Measurements from ENCODE around the gene BANF1.

DNA sequence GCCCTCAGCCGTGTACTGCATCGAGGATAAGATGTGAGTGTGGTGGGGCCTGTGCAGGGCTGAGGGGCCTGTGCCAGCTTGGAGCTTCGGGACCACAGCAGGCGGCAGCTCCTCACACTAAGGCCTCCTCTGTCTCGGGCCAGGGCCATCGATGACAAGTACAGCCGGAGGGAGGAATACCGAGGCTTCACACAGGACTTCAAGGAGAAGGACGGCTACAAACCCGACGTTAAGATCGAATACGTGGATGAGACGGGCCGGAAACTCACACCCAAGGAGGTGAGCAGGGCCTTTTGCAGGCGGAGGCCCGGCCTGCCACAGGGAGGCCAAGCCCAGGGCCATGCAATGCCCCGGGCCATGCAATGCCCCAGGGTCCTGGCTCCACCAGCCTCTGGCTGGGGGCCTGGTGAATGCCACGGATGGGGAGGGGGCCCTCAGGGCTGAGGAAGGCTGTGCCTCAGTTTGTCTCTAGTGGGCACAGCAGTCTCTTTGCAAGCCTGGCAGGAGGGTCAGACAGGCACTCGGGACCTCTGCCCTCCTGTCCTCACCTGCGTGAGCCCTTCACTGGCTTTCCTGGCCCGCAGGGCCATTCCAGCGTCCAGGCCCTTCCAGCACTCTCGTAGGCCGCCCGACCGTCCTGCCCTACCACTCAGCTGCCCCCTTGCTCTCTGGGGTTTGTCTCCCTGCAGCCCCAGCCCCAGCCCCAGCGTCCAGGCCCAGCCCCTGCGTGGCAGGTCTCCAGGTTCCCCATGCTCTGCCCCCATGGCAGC is 24.5 kb upstream of the BANF1 start:
- 0 out of 2 replicates have a peak, but pooled peaks have one; percentile 4 for TF ChIP-seq POLR2AphosphoS5 (IDR thresholded peaks at IDR 0.05; ENCODE audit: low read depth, low read length)
- no peak for TF ChIP-seq TAF1 (IDR thresholded peaks at IDR 0.05; ENCODE audit: borderline replicate concordance, low read depth, low read length)
